ENCODE results near the gene POP7. TPM values are rescaled to one million over a fixed set of nuclear protein-coding genes. Genes with fewer than 3 reads are reported as not detected.
"Not testable (repeated sequence)": the region's sequence is repeated elsewhere in the genome, so short reads cannot be mapped to it uniquely, and the experiment has no call there.

Gene POP7
- total RNA-seq, 1 donor from 2014 or later = 27.7 TPM

DNA sequence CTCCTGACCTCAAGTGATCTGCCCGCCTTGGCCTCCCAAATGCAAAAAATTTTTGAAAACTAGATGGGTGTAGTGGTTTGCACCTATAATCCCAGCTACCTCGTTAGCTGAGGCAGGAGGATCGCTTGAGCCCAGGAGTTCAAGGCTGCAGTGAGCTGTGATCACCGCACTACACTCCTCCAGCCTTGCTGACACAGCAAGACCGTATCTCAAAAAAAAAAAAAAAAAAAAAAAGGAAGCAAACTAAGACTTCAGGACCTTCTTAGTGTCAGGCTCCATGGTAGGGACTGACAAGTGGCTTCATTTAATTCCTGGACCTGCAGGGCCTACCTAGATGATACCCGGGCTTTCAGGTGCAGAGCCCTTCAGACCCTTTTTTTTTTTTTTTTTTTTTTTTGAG lies 2.5 kb downstream of the POP7 start:
- peaks cover 0 to 7% (median 7%) of the 10 kb centered on the region in 3 donors for H3K36me3 ChIP-seq (ENCODE audit: control insufficient read depth in 3 of 3, insufficient read depth in 3 of 3, low read length in 3 of 3)
- H3K27ac ChIP-seq (ENCODE audit: low read depth, low read length) = no peak overlapping the region
- peaks cover 18 to 26% (median 23%) of the 10 kb centered on the region in 3 donors for H3K4me1 ChIP-seq (ENCODE audit: control insufficient read depth in 3 of 3, insufficient read depth in 3 of 3, low read length in 3 of 3)

DNA sequence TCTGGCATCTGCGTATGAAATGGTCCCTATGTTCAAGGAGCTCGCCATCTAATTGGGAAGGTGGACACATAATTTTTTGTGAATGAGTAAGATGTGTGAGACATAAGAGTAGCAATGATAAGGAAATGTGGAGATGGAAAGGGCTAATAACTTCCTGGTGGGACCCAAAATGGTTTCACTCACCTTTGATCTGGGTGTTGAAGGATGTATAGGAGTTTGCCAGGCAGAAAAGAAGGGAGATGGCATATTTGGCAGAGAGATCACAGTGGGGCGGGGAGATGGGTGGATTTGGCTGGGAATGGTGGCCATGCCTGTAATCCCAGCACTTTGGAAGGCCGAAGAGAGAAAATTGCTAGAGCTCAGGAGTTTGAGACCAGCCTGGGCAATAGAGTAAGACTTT lies 4.5 kb downstream of the POP7 start:
- Histone ChIP-seq H3K4me1 (ENCODE audit: control insufficient read depth in 3 of 3, insufficient read depth in 3 of 3, low read length in 3 of 3) (peaks cover 13 to 17% (median 15%) of the 10 kb centered on the region in 3 donors), H3K9ac (ENCODE audit: low read depth in 1 of 3, low read length in 3 of 3) (no peak overlapping the region), H3K36me3 (ENCODE audit: control insufficient read depth in 3 of 3, insufficient read depth in 3 of 3, low read length in 3 of 3) (peaks cover 0 to 7% (median 7%) of the 10 kb centered on the region in 3 donors), H3K9me3 (ENCODE audit: control insufficient read depth in 3 of 3, low read length in 3 of 3) (no peaks in the 10 kb centered on the region), H3K27ac (ENCODE audit: low read depth, low read length) (no peak overlapping the region), H3K27me3 (ENCODE audit: control insufficient read depth in 3 of 3, insufficient read depth in 3 of 3, low read length in 3 of 3) (no peaks in the 10 kb centered on the region), H3K4me3 (ENCODE audit: low read length in 3 of 3) (no peak overlapping the region)

More for the DNA sequence above, 2.5 kb downstream of the POP7 start:
- Histone ChIP-seq H3K9me3 (ENCODE audit: control insufficient read depth in 3 of 3, low read length in 3 of 3) (no peaks in the 10 kb centered on the region), H3K9ac (ENCODE audit: low read depth in 1 of 3, low read length in 3 of 3) (no peak overlapping the region), H3K4me3 (ENCODE audit: low read length in 3 of 3) (no peak overlapping the region), H3K27me3 (ENCODE audit: control insufficient read depth in 3 of 3, insufficient read depth in 3 of 3, low read length in 3 of 3) (no peaks in the 10 kb centered on the region)

DNA sequence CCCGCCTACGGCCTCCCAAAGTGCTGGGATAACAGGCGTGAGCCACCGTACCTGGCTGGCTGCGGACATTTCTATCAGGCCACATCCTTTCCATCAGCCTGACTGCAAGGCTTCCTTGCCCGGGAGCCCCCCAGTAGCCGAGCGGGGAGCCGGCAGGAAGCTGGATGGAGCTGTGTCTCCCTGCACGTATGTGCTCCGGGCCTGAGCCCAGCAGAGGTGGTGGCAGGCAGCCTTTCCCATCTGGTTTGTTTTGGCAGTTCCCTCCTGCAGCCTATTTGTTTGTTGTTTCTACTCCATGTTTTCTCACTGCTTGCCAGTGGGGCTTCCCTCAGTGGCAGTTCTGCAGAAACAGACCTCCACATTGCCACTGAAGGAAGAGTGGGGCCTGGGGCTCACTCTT lies 5.4 kb downstream of the POP7 start:
- Histone ChIP-seq H3K4me1 (ENCODE audit: control insufficient read depth in 3 of 3, insufficient read depth in 3 of 3, low read length in 3 of 3) (peaks cover 10 to 14% (median 12%) of the 10 kb centered on the region in 3 donors), H3K27ac (ENCODE audit: low read depth, low read length) (no peak overlapping the region), H3K36me3 (ENCODE audit: control insufficient read depth in 3 of 3, insufficient read depth in 3 of 3, low read length in 3 of 3) (peaks cover 0 to 7% (median 7%) of the 10 kb centered on the region in 3 donors), H3K4me3 (ENCODE audit: low read length in 3 of 3) (no peak overlapping the region), H3K9ac (ENCODE audit: low read depth in 1 of 3, low read length in 3 of 3) (no peak overlapping the region), H3K9me3 (ENCODE audit: control insufficient read depth in 3 of 3, low read length in 3 of 3) (no peaks in the 10 kb centered on the region), H3K27me3 (ENCODE audit: control insufficient read depth in 3 of 3, insufficient read depth in 3 of 3, low read length in 3 of 3) (no peaks in the 10 kb centered on the region)

DNA sequence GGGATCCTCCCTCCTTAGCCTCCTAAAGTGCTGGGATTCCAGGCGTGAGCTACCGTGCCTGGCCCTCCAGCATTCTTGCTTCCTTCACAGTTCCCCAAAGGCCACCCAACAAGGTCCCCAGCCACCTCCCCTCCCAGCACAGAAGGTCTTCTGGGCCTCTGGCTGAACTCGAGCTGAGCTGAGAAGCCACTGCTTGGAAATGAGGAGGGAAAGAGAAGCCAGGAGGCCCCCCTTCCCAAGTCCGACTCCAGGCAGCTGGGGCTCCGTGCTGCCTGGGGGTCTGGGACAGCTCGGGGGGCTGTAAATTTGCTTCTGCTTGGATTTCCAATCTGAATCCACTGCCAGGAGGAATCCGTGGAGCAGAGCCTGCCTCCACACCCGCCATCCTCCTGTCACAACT lies 8.8 kb downstream of the POP7 start:
- H3K4me3 ChIP-seq (ENCODE audit: low read length in 3 of 3) = no peak overlapping the region
- peaks cover 4 to 10% (median 7%) of the 10 kb centered on the region in 3 donors for H3K27me3 ChIP-seq (ENCODE audit: control insufficient read depth in 3 of 3, insufficient read depth in 3 of 3, low read length in 3 of 3)
- H3K9ac ChIP-seq (ENCODE audit: low read depth in 1 of 3, low read length in 3 of 3) = no peak overlapping the region
- no peaks in the 10 kb centered on the region for H3K36me3 ChIP-seq (ENCODE audit: control insufficient read depth in 3 of 3, insufficient read depth in 3 of 3, low read length in 3 of 3)
- no peaks in the 10 kb centered on the region for H3K9me3 ChIP-seq (ENCODE audit: control insufficient read depth in 3 of 3, low read length in 3 of 3)
- H3K4me1 ChIP-seq (ENCODE audit: control insufficient read depth in 3 of 3, insufficient read depth in 3 of 3, low read length in 3 of 3) = no peaks in the 10 kb centered on the region
- H3K27ac ChIP-seq (ENCODE audit: low read depth, low read length) = no peak overlapping the region

DNA sequence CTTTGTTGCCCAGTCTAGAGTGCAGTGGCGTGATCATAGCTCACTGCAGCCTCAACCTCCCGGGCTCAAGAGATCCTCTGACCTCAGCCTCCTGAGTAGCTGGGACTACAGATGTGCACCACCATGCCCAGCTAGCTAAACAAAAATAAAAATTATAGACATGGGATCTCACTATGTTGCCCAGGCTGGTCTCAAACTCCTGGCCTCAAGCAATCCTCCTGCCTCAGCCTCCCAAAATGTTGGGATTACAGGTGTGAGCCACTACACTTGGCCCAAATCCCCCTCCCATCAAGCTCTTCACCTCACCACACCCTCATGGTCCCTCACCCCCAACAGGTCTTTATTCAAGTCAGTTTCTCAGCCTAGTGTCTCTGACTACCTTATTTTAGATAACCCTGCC lies 11.2 kb downstream of the POP7 start:
- not testable (repeated sequence) for H3K4me3 ChIP-seq (ENCODE audit: low read length in 3 of 3); H3K36me3 ChIP-seq (ENCODE audit: control insufficient read depth in 3 of 3, insufficient read depth in 3 of 3, low read length in 3 of 3); H3K27ac ChIP-seq (ENCODE audit: low read depth, low read length); H3K4me1 ChIP-seq (ENCODE audit: control insufficient read depth in 3 of 3, insufficient read depth in 3 of 3, low read length in 3 of 3); H3K9me3 ChIP-seq (ENCODE audit: control insufficient read depth in 3 of 3, low read length in 3 of 3); H3K9ac ChIP-seq (ENCODE audit: low read depth in 1 of 3, low read length in 3 of 3)
- H3K27me3 ChIP-seq (ENCODE audit: control insufficient read depth in 3 of 3, insufficient read depth in 3 of 3, low read length in 3 of 3) = peaks cover 22 to 34% (median 27%) of the 10 kb centered on the region in 3 donors

DNA sequence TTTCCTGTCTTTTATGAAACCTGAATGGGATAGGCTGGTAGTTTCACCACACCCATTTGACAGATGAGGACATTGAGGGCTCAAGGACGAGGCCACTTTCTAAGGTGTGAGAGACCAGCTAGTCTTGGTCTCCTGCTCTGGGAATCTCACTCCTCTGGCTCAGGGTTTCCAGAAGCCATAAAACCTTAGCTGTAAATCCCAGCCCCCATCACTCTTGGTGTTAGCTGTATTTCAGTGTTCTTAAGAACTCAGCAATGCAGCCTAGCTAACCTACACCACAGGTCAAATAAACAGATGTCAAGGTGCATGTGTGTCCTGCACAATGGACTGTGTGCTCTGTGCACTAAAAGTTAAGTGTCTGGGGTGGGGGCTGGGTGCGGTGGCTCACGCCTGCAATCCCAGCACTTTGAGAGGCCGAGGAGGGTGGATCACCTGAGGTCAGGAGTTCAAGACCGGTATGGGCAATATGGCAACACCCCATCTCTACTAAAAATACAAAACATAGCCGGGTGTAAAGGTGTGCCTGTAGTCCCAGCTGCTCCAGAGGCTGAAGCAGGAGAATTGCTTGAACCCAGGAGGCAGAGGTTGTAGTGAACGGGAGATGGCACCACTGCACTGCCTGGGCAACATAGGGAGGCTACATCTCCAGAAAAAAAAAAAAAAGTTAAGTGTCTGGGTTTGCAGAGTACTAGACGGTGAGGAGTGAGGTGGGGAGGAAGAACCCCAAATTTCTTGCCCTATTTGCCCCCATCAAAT lies 13.8 kb downstream of the POP7 start:
- Histone ChIP-seq H3K27ac (ENCODE audit: low read depth, low read length) (no peak overlapping the region), H3K4me1 (ENCODE audit: control insufficient read depth in 3 of 3, insufficient read depth in 3 of 3, low read length in 3 of 3) (no peaks in the 10 kb centered on the region), H3K9ac (ENCODE audit: low read depth in 1 of 3, low read length in 3 of 3) (no peak overlapping the region), H3K27me3 (ENCODE audit: control insufficient read depth in 3 of 3, insufficient read depth in 3 of 3, low read length in 3 of 3) (peaks cover 35 to 51% (median 43%) of the 10 kb centered on the region in 3 donors), H3K4me3 (ENCODE audit: low read length in 3 of 3) (no peak overlapping the region), H3K9me3 (ENCODE audit: control insufficient read depth in 3 of 3, low read length in 3 of 3) (no peaks in the 10 kb centered on the region), H3K36me3 (ENCODE audit: control insufficient read depth in 3 of 3, insufficient read depth in 3 of 3, low read length in 3 of 3) (no peaks in the 10 kb centered on the region)

DNA sequence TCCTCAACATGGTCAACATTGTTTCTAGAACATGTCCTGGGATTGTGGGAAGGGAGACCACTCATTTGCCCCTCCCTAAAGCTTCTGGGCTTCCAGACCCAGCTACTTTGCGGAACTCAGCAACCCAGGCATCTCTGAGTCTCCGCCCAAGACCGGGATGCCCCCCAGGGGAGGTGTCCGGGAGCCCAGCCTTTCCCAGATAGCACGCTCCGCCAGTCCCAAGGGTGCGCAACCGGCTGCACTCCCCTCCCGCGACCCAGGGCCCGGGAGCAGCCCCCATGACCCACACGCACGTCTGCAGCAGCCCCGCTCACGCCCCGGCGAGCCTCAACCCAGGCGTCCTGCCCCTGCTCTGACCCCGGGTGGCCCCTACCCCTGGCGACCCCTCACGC lies 14.4 kb downstream of the POP7 start, which contains the start of gene EPO:
TSS of gene EPO (plus strand) at position 190 of the 392 bp plus-strand sequence. CDS start 513 bp downstream, outside the sequence.
- Histone ChIP-seq H3K27me3 (ENCODE audit: control insufficient read depth in 3 of 3, insufficient read depth in 3 of 3, low read length in 3 of 3) (peaks cover 35 to 51% (median 43%) of the 10 kb centered on the region in 3 donors), H3K4me1 (ENCODE audit: control insufficient read depth in 3 of 3, insufficient read depth in 3 of 3, low read length in 3 of 3) (no peaks in the 10 kb centered on the region), H3K27ac (ENCODE audit: low read depth, low read length) (no peak within 1 kb of the TSS), H3K4me3 (ENCODE audit: low read length in 3 of 3) (no peak within 1 kb of the TSS), H3K9ac (ENCODE audit: low read depth in 1 of 3, low read length in 3 of 3) (no peak within 1 kb of the TSS), H3K9me3 (ENCODE audit: control insufficient read depth in 3 of 3, low read length in 3 of 3) (no peaks in the 10 kb centered on the region), H3K36me3 (ENCODE audit: control insufficient read depth in 3 of 3, insufficient read depth in 3 of 3, low read length in 3 of 3) (no peaks in the 10 kb centered on the region)

DNA sequence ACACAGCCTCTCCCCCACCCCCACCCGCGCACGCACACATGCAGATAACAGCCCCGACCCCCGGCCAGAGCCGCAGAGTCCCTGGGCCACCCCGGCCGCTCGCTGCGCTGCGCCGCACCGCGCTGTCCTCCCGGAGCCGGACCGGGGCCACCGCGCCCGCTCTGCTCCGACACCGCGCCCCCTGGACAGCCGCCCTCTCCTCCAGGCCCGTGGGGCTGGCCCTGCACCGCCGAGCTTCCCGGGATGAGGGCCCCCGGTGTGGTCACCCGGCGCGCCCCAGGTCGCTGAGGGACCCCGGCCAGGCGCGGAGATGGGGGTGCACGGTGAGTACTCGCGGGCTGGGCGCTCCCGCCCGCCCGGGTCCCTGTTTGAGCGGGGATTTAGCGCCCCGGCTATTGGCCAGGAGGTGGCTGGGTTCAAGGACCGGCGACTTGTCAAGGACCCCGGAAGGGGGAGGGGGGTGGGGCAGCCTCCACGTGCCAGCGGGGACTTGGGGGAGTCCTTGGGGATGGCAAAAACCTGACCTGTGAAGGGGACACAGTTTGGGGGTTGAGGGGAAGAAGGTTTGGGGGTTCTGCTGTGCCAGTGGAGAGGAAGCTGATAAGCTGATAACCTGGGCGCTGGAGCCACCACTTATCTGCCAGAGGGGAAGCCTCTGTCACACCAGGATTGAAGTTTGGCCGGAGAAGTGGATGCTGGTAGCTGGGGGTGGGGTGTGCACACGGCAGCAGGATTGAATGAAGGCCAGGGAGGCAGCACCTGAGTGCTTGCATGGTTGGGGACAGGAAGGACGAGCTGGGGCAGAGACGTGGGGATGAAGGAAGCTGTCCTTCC lies 15.0 kb downstream of the POP7 start:
- Histone ChIP-seq H3K9ac (ENCODE audit: low read depth in 1 of 3, low read length in 3 of 3) (no peak overlapping the region), H3K9me3 (ENCODE audit: control insufficient read depth in 3 of 3, low read length in 3 of 3) (no peaks in the 10 kb centered on the region), H3K4me1 (ENCODE audit: control insufficient read depth in 3 of 3, insufficient read depth in 3 of 3, low read length in 3 of 3) (no peaks in the 10 kb centered on the region), H3K27me3 (ENCODE audit: control insufficient read depth in 3 of 3, insufficient read depth in 3 of 3, low read length in 3 of 3) (peaks cover 35 to 51% (median 43%) of the 10 kb centered on the region in 3 donors), H3K36me3 (ENCODE audit: control insufficient read depth in 3 of 3, insufficient read depth in 3 of 3, low read length in 3 of 3) (no peaks in the 10 kb centered on the region), H3K27ac (ENCODE audit: low read depth, low read length) (no peak overlapping the region), H3K4me3 (ENCODE audit: low read length in 3 of 3) (no peak overlapping the region)

DNA sequence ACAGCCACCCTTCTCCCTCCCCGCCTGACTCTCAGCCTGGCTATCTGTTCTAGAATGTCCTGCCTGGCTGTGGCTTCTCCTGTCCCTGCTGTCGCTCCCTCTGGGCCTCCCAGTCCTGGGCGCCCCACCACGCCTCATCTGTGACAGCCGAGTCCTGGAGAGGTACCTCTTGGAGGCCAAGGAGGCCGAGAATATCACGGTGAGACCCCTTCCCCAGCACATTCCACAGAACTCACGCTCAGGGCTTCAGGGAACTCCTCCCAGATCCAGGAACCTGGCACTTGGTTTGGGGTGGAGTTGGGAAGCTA lies 15.5 kb downstream of the POP7 start:
- H3K4me1 ChIP-seq (ENCODE audit: control insufficient read depth in 3 of 3, insufficient read depth in 3 of 3, low read length in 3 of 3) = no peaks in the 10 kb centered on the region
- H3K36me3 ChIP-seq (ENCODE audit: control insufficient read depth in 3 of 3, insufficient read depth in 3 of 3, low read length in 3 of 3) = no peaks in the 10 kb centered on the region
- peaks cover 35 to 51% (median 43%) of the 10 kb centered on the region in 3 donors for H3K27me3 ChIP-seq (ENCODE audit: control insufficient read depth in 3 of 3, insufficient read depth in 3 of 3, low read length in 3 of 3)
- H3K9me3 ChIP-seq (ENCODE audit: control insufficient read depth in 3 of 3, low read length in 3 of 3) = no peaks in the 10 kb centered on the region
- H3K27ac ChIP-seq (ENCODE audit: low read depth, low read length) = no peak overlapping the region
- H3K9ac ChIP-seq (ENCODE audit: low read depth in 1 of 3, low read length in 3 of 3) = no peak overlapping the region
- no peak overlapping the region for H3K4me3 ChIP-seq (ENCODE audit: low read length in 3 of 3)

Data from skeletal muscle tissue (tissue), 4 donors.